ENCODE measurements around the gene TMEM80.

DNA sequence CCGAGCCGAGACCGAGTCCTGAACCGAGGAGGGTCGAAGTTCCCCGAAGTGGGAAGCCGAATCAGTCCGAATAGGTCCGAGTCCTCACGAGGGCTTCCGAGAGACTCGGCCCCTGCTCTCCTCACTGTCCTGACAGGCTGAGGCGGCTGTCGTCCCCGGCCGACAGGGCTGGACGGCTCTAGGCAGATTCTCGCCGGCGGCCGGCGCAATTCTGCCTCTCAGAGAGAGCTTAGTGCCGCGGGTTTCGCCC lies 403 bp upstream of the TMEM80 start:
- TF ChIP-seq, protein P1, sequence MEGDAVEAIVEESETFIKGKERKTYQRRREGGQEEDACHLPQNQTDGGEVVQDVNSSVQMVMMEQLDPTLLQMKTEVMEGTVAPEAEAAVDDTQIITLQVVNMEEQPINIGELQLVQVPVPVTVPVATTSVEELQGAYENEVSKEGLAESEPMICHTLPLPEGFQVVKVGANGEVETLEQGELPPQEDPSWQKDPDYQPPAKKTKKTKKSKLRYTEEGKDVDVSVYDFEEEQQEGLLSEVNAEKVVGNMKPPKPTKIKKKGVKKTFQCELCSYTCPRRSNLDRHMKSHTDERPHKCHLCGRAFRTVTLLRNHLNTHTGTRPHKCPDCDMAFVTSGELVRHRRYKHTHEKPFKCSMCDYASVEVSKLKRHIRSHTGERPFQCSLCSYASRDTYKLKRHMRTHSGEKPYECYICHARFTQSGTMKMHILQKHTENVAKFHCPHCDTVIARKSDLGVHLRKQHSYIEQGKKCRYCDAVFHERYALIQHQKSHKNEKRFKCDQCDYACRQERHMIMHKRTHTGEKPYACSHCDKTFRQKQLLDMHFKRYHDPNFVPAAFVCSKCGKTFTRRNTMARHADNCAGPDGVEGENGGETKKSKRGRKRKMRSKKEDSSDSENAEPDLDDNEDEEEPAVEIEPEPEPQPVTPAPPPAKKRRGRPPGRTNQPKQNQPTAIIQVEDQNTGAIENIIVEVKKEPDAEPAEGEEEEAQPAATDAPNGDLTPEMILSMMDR (IDR thresholded peaks at IDR 0.05 in 8 of 11, conservative IDR thresholded peaks at IDR 0.05 in 3 of 11) = no peak
- TF ChIP-seq POLR2A (IDR thresholded peaks at IDR 0.05) (no peak), POLR2AphosphoS5 (IDR thresholded peaks at IDR 0.05) (no peak)
